ENCODE measurements around the gene PLXNA2.

The PLXNA2 gene

DNA sequence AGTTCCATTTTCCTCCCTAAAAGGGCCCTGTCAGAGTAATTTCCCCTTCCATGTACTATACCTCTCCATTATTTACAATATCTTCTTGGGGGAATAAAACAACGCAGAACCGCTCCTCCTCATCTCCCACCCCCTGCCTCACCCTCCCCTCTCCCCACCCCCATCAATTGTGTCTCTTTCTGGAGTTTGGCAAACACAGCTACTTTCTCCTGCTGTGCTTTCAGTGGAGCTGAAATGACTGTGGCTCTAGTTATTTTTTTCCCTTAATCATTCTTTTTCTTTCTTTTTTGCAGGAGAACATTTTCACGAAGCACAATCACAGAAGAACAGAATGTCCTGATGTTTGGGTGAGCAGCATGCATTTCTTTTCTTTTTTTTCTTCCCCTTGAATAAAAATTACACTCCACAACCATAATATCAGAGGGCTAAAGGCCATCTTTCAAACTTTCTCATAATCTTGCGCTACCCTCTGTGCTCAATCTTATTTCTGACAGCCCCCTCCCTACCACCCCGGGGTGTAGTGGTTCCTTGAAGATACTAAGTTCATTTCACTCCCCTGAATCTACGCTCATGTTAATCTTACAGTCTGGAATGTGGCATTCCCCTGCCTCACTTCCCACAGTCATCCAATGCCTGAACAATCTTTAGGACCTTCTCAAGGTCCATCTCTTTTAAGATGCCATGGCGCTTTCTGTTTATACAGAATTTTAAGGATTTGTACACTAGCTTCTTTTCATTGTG, 8.8 kb upstream of the PLXNA2 start:
- Histone ChIP-seq H3K36me3 (no peaks in the 10 kb centered on the region), H3K27me3 (no peaks in the 10 kb centered on the region), H3K9me3 (no peaks in the 10 kb centered on the region), H3K4me1 (peaks cover 31% of the 10 kb centered on the region), H3K4me3 (ENCODE audit: low read depth, low read length) (peak overlapping the region; percentile 20; the same call in 1 of the 2 replicates)
- TF ChIP-seq CTCF (IDR thresholded peaks at IDR 0.05; ENCODE audit: low read depth, low read length): no peak
- DNase-seq: no peak

GRCh38 chr1:208251911-208252835, 8.0 kb upstream of the PLXNA2 start:
- H3K4me3 ChIP-seq (ENCODE audit: low read depth, low read length): peak overlapping the region; percentile 20; the same call in 1 of the 2 replicates
- TF ChIP-seq CTCF (IDR thresholded peaks at IDR 0.05; ENCODE audit: low read depth, low read length): peak; percentile 76

GRCh38 chr1:208251015-208251414, 6.8 kb upstream of the PLXNA2 start:
- peaks cover 23% of the 10 kb centered on the region for H3K4me1 ChIP-seq
- no peaks in the 10 kb centered on the region for H3K27me3 ChIP-seq
- H3K9me3 ChIP-seq: no peaks in the 10 kb centered on the region
- TF ChIP-seq CTCF (IDR thresholded peaks at IDR 0.05; ENCODE audit: low read depth, low read length): no peak
- no peak overlapping the region for H3K4me3 ChIP-seq (ENCODE audit: low read depth, low read length)
- no peaks in the 10 kb centered on the region for H3K36me3 ChIP-seq
- DNase-seq: peak; percentile 37

More at GRCh38 chr1:208251911-208252835, 8.0 kb upstream of the PLXNA2 start:
- H3K4me1 ChIP-seq: peaks cover 31% of the 10 kb centered on the region
- no peaks in the 10 kb centered on the region for H3K9me3 ChIP-seq
- no peaks in the 10 kb centered on the region for H3K36me3 ChIP-seq
- DNase-seq: peak; percentile 75
- no peaks in the 10 kb centered on the region for H3K27me3 ChIP-seq

GRCh38 chr1:208250613-208251012, 6.4 kb upstream of the PLXNA2 start:
- no peak for DNase-seq
- H3K36me3 ChIP-seq: no peaks in the 10 kb centered on the region
- no peak for TF ChIP-seq CTCF (IDR thresholded peaks at IDR 0.05; ENCODE audit: low read depth, low read length)
- H3K27me3 ChIP-seq: no peaks in the 10 kb centered on the region
- H3K4me1 ChIP-seq: peaks cover 20% of the 10 kb centered on the region
- no peak overlapping the region for H3K4me3 ChIP-seq (ENCODE audit: low read depth, low read length)
- no peaks in the 10 kb centered on the region for H3K9me3 ChIP-seq

GRCh38 chr1:208248991-208249696, 5.0 kb upstream of the PLXNA2 start:
- no peak for DNase-seq
- Histone ChIP-seq H3K27me3 (no peaks in the 10 kb centered on the region), H3K9me3 (no peaks in the 10 kb centered on the region), H3K36me3 (no peaks in the 10 kb centered on the region), H3K4me1 (peaks cover 22% of the 10 kb centered on the region), H3K4me3 (ENCODE audit: low read depth, low read length) (no peak overlapping the region)
- TF ChIP-seq CTCF (IDR thresholded peaks at IDR 0.05; ENCODE audit: low read depth, low read length): no peak

All from BE2C (cell line).